ENCODE results near the gene ZFPM1. TPM values are rescaled to one million over a fixed set of nuclear protein-coding genes. Genes with fewer than 3 reads are reported as not detected.

The ZFPM1 gene
- total and polyA plus RNA-seq, 2 of the 8 experiments (the other 6 are each of a cell fraction or from before 2014, with no cell fraction given), result 0.74 to 4.8 TPM

GRCh38 chr16:88508376-88508867 lies 55.3 kb downstream of the ZFPM1 start (continued):
- TF ChIP-seq POLR2A (IDR thresholded peaks at IDR 0.05; ENCODE audit: control extremely low read depth in 1 of 2, low read depth in 2 of 2, low read length in 2 of 2), result no peak
- TF ChIP-seq JUND (IDR thresholded peaks at IDR 0.05; ENCODE audit: low read length), result no peak
- no peak for TF ChIP-seq BACH1 (IDR thresholded peaks at IDR 0.05; ENCODE audit: low read length)
- no peak for TF ChIP-seq TCF12 (IDR thresholded peaks at IDR 0.05; ENCODE audit: low read depth, low read length)
- TF ChIP-seq ZNF274 (IDR thresholded peaks at IDR 0.05; ENCODE audit: borderline replicate concordance, extremely low read depth, low read length), result no peak
